ENCODE measurements around the gene CLMN. TPM values are rescaled to one million over a fixed set of nuclear protein-coding genes. Genes with fewer than 3 reads are reported as not detected.

CLMN gene
- total and polyA plus RNA-seq, 2 of the 4 experiments (the other 2 are of a cell fraction) = 0.10 to 0.18 TPM

- Histone ChIP-seq H4K91ac (ENCODE audit: insufficient read depth, low read depth, low read length) (no peak overlapping the region), H3K9me3 (ENCODE audit: control insufficient read depth, insufficient read depth, low read length) (peaks cover 2% of the 10 kb centered on the region), H2BK20ac (ENCODE audit: low read depth, low read length) (no peak overlapping the region), H3K4me1 (ENCODE audit: control insufficient read depth, insufficient read depth, low read length) (no peaks in the 10 kb centered on the region), H3K14ac (replicated peaks; ENCODE audit: low read depth, low read length) (no peak overlapping the region), H2AK9ac (replicated peaks; ENCODE audit: low read depth, low read length, poor library complexity) (no peak overlapping the region), H3K4ac (ENCODE audit: low read depth, low read length) (no peak overlapping the region), H3K9ac (ENCODE audit: low read depth, low read length) (no peak overlapping the region), H3K36me3 (ENCODE audit: control insufficient read depth, insufficient read depth, low read length) (no peaks in the 10 kb centered on the region), H4K8ac (ENCODE audit: low read depth in 2 of 2, low read length in 2 of 2) (no peak overlapping the region), H3K23ac (ENCODE audit: low read depth, low read length) (no peak overlapping the region), H3K27ac (ENCODE audit: insufficient read depth, low read length) (no peak overlapping the region), H3K9me1 (ENCODE audit: insufficient read depth, low read length) (no peaks in the 10 kb centered on the region), H3K79me1 (ENCODE audit: low read depth in 1 of 2, low read length in 2 of 2) (no peaks in the 10 kb centered on the region), H3K56ac (ENCODE audit: extremely low read depth, insufficient read depth, low read length) (no peak overlapping the region), H3K18ac (ENCODE audit: low read depth, low read length) (no peak overlapping the region), H3K4me2 (ENCODE audit: low read depth, low read length) (no peak overlapping the region), H3K27me3 (ENCODE audit: control insufficient read depth, insufficient read depth, low read length) (no peaks in the 10 kb centered on the region; the same call in 1 of the 2 replicates), H2AK5ac (ENCODE audit: low read depth, low read length) (no peak overlapping the region), H2BK120ac (ENCODE audit: low read depth, low read length) (no peak overlapping the region), H4K5ac (ENCODE audit: low read depth, low read length) (no peak overlapping the region), H2BK5ac (ENCODE audit: low read depth, low read length, poor library complexity, severe bottlenecking) (no peak overlapping the region), H3K4me3 (ENCODE audit: insufficient read depth, low read depth, low read length) (no peak overlapping the region), H2AFZ (replicated peaks; ENCODE audit: low read length, poor library complexity) (no peak overlapping the region), H2BK15ac (ENCODE audit: low read depth, low read length) (no peak overlapping the region), H4K20me1 (ENCODE audit: insufficient read depth, low read length) (no peaks in the 10 kb centered on the region)
- 100% methylated on average over 1 of the region's 7 CpGs; no CpG with 5 or more reads in 1 of the 2 experiments for WGBS, 2 experiments (ENCODE audit: extremely low coverage in 2 of 2, insufficient read length in 1 of 2)
- DNase-seq (no peak), ATAC-seq (ENCODE audit: low read depth) (no peak)
- ChIA-PET POLR2A (ENCODE audit: unreplicated experiment) (no interaction called here), CTCF (interaction anchor here (0.6 kb wide), 1 partner anchor 589 kb away, joined by 5 read pairs; no protein-coding TSS in a partner anchor)
- in situ Hi-C loops (cut with MboI; ENCODE audit: low sequenced_read_pairs) (no loop called here), dilution Hi-C loops (cut with HindIII; ENCODE audit: low sequenced_read_pairs, unreplicated experiment) (no loop called here), intact Hi-C loops (cut with micrococcal nuclease) (no loop called here)
- TF ChIP-seq, protein P1, sequence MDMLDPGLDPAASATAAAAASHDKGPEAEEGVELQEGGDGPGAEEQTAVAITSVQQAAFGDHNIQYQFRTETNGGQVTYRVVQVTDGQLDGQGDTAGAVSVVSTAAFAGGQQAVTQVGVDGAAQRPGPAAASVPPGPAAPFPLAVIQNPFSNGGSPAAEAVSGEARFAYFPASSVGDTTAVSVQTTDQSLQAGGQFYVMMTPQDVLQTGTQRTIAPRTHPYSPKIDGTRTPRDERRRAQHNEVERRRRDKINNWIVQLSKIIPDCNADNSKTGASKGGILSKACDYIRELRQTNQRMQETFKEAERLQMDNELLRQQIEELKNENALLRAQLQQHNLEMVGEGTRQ (IDR thresholded peaks at IDR 0.05; ENCODE audit: low read depth, low read length) = no peak
- TF ChIP-seq SMC3 (IDR thresholded peaks at IDR 0.05; ENCODE audit: low read depth, low read length) (no peak), CHD1 (IDR thresholded peaks at IDR 0.05; ENCODE audit: low read depth, low read length) (no peak), CEBPB (IDR thresholded peaks at IDR 0.05; ENCODE audit: low read depth, low read length) (no peak), RAD21 (IDR thresholded peaks at IDR 0.05; ENCODE audit: low read length) (no peak), RFX5 (IDR thresholded peaks at IDR 0.05; ENCODE audit: low read depth, low read length) (no peak), MAZ (IDR thresholded peaks at IDR 0.05; ENCODE audit: borderline replicate concordance, low read depth, low read length) (no peak), BHLHE40 (IDR thresholded peaks at IDR 0.05; ENCODE audit: low read depth, low read length) (no peak), RCOR1 (IDR thresholded peaks at IDR 0.05; ENCODE audit: insufficient replicate concordance, low read length) (no peak), CTCF (conservative IDR thresholded peaks at IDR 0.05; ENCODE audit: low read depth, low read length) (no peak)
- TF ChIP-seq, protein P2, sequence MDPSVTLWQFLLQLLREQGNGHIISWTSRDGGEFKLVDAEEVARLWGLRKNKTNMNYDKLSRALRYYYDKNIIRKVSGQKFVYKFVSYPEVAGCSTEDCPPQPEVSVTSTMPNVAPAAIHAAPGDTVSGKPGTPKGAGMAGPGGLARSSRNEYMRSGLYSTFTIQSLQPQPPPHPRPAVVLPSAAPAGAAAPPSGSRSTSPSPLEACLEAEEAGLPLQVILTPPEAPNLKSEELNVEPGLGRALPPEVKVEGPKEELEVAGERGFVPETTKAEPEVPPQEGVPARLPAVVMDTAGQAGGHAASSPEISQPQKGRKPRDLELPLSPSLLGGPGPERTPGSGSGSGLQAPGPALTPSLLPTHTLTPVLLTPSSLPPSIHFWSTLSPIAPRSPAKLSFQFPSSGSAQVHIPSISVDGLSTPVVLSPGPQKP (IDR thresholded peaks at IDR 0.05; ENCODE audit: borderline replicate concordance, low read depth, low read length) = no peak
- no TSS peak for BruUV-seq (replicated peaks)
Observed at GRCh38 chr14:95294320-95294719, 25.4 kb downstream of the CLMN start.

Measured in IMR-90 (cell line).